Brain microvascular endothelial cell (primary cell): ENCODE measurements around the gene NRXN3.

Source experiments
- DNase-seq: peaks from one replicate; pipeline ENCODE4 v3.0.0-alpha.2; 2020
- H3K27ac ChIP-seq: fragments of 250-450 bp; sonication (Bioruptor Pico); 2 replicates; pipeline ENCODE4 v1.5.1; 2020; ENCODE audit warnings: mild to moderate bottlenecking, moderate library complexity
- H3K27me3 ChIP-seq: fragments of 250-450 bp; sonication (Bioruptor Pico); replicated peaks from 2 replicates; pipeline ENCODE4 v1.5.1; 2020; ENCODE audit warnings: mild to moderate bottlenecking
- H3K36me3 ChIP-seq: fragments of 250-450 bp; sonication (Bioruptor Pico); replicated peaks from 2 replicates; pipeline ENCODE4 v1.5.1; 2020; ENCODE audit warnings: mild to moderate bottlenecking
- H3K4me3 ChIP-seq: 2 replicates; pipeline ENCODE4 v1.5.1; 2011; ENCODE audit warnings: low read depth, mild to moderate bottlenecking, control low read depth, low read length, moderate library complexity
- CTCF ChIP-seq: IDR thresholded peaks from 2 replicates; pipeline ENCODE4 v1.5.1; 2011; ENCODE audit warnings: low read depth, mild to moderate bottlenecking, moderate library complexity, low read length, control low read depth, inconsistent platforms; ENCODE audit errors: missing control alignments
- in situ Hi-C: cut with HindIII; loops from 2 replicates; pipeline ENCODE4 v1.10.0; 2017; ENCODE audit warnings: low sequenced_read_pairs, low pct_ligation_motif_present

The NRXN3 gene

GRCh38 chr14:79093531-79093930, 923.4 kb downstream of the NRXN3 start:
- no peak for TF ChIP-seq CTCF
- H3K4me3 ChIP-seq: no peak overlapping the region
- no peaks in the 10 kb centered on the region for H3K36me3 ChIP-seq
- in situ Hi-C loops: no loop called here
- DNase-seq: peak; percentile 1
- H3K27me3 ChIP-seq: no peaks in the 10 kb centered on the region
- no peak overlapping the region for H3K27ac ChIP-seq

GRCh38 chr14:79094951-79095350, 924.8 kb downstream of the NRXN3 start:
- DNase-seq: no peak
- no peak overlapping the region for H3K4me3 ChIP-seq
- no peak for TF ChIP-seq CTCF
- no peaks in the 10 kb centered on the region for H3K27me3 ChIP-seq
- no peaks in the 10 kb centered on the region for H3K36me3 ChIP-seq
- in situ Hi-C loops: no loop called here
- no peak overlapping the region for H3K27ac ChIP-seq

GRCh38 chr14:79096811-79097210, 926.6 kb downstream of the NRXN3 start:
- no peak overlapping the region for H3K27ac ChIP-seq
- DNase-seq: no peak
- no peak for TF ChIP-seq CTCF
- H3K36me3 ChIP-seq: no peaks in the 10 kb centered on the region
- no peaks in the 10 kb centered on the region for H3K27me3 ChIP-seq
- in situ Hi-C loops: no loop called here
- no peak overlapping the region for H3K4me3 ChIP-seq

- no peaks in the 10 kb centered on the region for H3K27me3 ChIP-seq
- in situ Hi-C loops: no loop called here
- DNase-seq: peak; percentile 21
- H3K4me3 ChIP-seq: no peak overlapping the region
- H3K27ac ChIP-seq: no peak overlapping the region
- H3K36me3 ChIP-seq: no peaks in the 10 kb centered on the region
- no peak for TF ChIP-seq CTCF
These were observed 928.2 kb downstream of the NRXN3 start for GRCh38 chr14:79098324-79098723.

- H3K27me3 ChIP-seq: no peaks in the 10 kb centered on the region
- in situ Hi-C loops: no loop called here
- no peaks in the 10 kb centered on the region for H3K36me3 ChIP-seq
- no peak for TF ChIP-seq CTCF
- H3K4me3 ChIP-seq: no peak overlapping the region
- no peak overlapping the region for H3K27ac ChIP-seq
- no peak for DNase-seq
These were observed 930.4 kb downstream of the NRXN3 start for GRCh38 chr14:79100578-79100977.

- in situ Hi-C loops: no loop called here
- no peak overlapping the region for H3K4me3 ChIP-seq
- H3K27me3 ChIP-seq: no peaks in the 10 kb centered on the region
- no peaks in the 10 kb centered on the region for H3K36me3 ChIP-seq
- DNase-seq: no peak
- no peak for TF ChIP-seq CTCF
- H3K27ac ChIP-seq: no peak overlapping the region
These were observed 931.2 kb downstream of the NRXN3 start for GRCh38 chr14:79101388-79101787.
